Breast epithelium (tissue), 4 donors: ENCODE results near the gene PAK5. TPM values are rescaled to one million over a fixed set of nuclear protein-coding genes. Genes with fewer than 3 reads are reported as not detected.

Source experiments
- DNase-seq, 2 donors: peaks; one replicate each; pipeline ENCODE4 v3.0.0-alpha.2; 2019; ENCODE audit warnings: low spot score in 2 of 2
- H3K27ac ChIP-seq, 2 donors: fragments of 200-600 bp; sonication (generic) in 1 of 2; one replicate each; pipeline ENCODE4 v1.5.1; 2016 to 2019; ENCODE audit warnings: mild to moderate bottlenecking in 1 of 2
- H3K27me3 ChIP-seq, 2 donors: fragments of 200-600 bp; sonication (generic) in 1 of 2; one replicate each; pipeline versions ENCODE4 v1.5.1 to v1.6.0; 2017 to 2019; ENCODE audit warnings: control low read depth in 1 of 2, mild to moderate bottlenecking in 1 of 2
- H3K36me3 ChIP-seq: fragments of 200-600 bp; one replicate; pipeline ENCODE4 v1.5.1; 2019
- H3K4me1 ChIP-seq, 2 donors: fragments of 200-600 bp; sonication (generic); one replicate each; pipeline ENCODE4 v1.5.1; 2016 to 2019; ENCODE audit warnings: control low read depth in 1 of 2
- H3K4me3 ChIP-seq, 3 donors: fragments of 200-600 bp; sonication (generic); 1 replicate in 2 of 3; 2 replicates in 1 of 3; pipeline ENCODE4 v1.5.1; 2016 to 2019; ENCODE audit warnings: mild to moderate bottlenecking in 3 of 3, moderate library complexity in 2 of 3
- H3K9me3 ChIP-seq, 2 donors: fragments of 200-600 bp; sonication (generic) in 1 of 2; one replicate each; pipeline ENCODE4 v1.5.1; 2016 to 2019; ENCODE audit warnings: control low read depth in 1 of 2
- POLR2A ChIP-seq: fragments of 450-650 bp; IDR thresholded peaks from one replicate; pipeline ENCODE4 v1.6.1; 2016; ENCODE audit warnings: antibody characterized with exemption, mild to moderate bottlenecking, moderate library complexity
- POLR2AphosphoS5 ChIP-seq, 3 donors: sonication (generic); formaldehyde crosslinking; IDR thresholded peaks; one replicate each; pipeline ENCODE4 v1.6.1; 2017; ENCODE audit warnings: antibody characterized with exemption in 3 of 3
- intact Hi-C: fragments of 100-400 bp; cut with DNase I; formaldehyde crosslinking; loops from one replicate; pipeline ENCODE4 v1.15.1; 2023; ENCODE audit warnings: low total_unique reads
- total RNA-seq, 3 donors: library from RNA; depleted of rRNA; stranded (reverse); fragments of >200 nt; gene quantifications; one replicate each; pipeline ENCODE4 v1.1.0, GENCODE V29; 2016
- TF ChIP-seq, protein P1 (sequence below), 3 donors: fragments of 450-650 bp; IDR thresholded peaks; one replicate each; pipeline ENCODE4 v1.5.1; 2016 to 2017; ENCODE audit warnings: antibody characterized with exemption in 3 of 3, mild to moderate bottlenecking in 3 of 3, moderate library complexity in 3 of 3

Gene PAK5
- total RNA-seq, 3 donors from 2014 or later = 0.66 to 1.3 TPM; not detected in 1

DNA sequence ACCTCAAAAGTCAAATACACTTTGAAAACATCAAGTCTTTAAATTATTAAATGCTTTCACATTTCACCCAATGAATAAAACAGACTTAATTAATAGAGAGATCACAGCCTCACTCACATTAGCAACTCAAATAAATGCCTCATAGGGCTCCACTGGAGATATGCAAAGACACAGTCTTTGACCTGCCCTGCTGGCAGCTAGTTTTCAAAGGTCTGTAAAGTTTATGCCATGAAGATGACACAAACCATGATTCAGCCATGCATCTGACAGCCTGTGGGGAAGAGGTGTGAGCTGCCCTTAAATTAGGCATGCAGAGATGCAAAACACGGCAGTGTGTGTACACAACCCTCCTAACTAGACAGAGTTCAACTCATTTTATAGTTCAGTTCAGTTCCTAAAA lies 83.6 kb downstream of the PAK5 start:
- intact Hi-C loops = no loop called here
- DNase-seq = no peak
- no peaks in the 10 kb centered on the region for H3K27me3 ChIP-seq
- no peaks in the 10 kb centered on the region for H3K9me3 ChIP-seq
- H3K27ac ChIP-seq = no peak overlapping the region
- no peaks in the 10 kb centered on the region for H3K36me3 ChIP-seq
- TF ChIP-seq POLR2A (no peak), POLR2AphosphoS5 (IDR thresholded peaks at IDR 0.05) (no peak)
- TF ChIP-seq, protein P1, sequence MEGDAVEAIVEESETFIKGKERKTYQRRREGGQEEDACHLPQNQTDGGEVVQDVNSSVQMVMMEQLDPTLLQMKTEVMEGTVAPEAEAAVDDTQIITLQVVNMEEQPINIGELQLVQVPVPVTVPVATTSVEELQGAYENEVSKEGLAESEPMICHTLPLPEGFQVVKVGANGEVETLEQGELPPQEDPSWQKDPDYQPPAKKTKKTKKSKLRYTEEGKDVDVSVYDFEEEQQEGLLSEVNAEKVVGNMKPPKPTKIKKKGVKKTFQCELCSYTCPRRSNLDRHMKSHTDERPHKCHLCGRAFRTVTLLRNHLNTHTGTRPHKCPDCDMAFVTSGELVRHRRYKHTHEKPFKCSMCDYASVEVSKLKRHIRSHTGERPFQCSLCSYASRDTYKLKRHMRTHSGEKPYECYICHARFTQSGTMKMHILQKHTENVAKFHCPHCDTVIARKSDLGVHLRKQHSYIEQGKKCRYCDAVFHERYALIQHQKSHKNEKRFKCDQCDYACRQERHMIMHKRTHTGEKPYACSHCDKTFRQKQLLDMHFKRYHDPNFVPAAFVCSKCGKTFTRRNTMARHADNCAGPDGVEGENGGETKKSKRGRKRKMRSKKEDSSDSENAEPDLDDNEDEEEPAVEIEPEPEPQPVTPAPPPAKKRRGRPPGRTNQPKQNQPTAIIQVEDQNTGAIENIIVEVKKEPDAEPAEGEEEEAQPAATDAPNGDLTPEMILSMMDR (IDR thresholded peaks at IDR 0.05) = no peak
- H3K4me1 ChIP-seq = no peaks in the 10 kb centered on the region
- H3K4me3 ChIP-seq = no peak overlapping the region

DNA sequence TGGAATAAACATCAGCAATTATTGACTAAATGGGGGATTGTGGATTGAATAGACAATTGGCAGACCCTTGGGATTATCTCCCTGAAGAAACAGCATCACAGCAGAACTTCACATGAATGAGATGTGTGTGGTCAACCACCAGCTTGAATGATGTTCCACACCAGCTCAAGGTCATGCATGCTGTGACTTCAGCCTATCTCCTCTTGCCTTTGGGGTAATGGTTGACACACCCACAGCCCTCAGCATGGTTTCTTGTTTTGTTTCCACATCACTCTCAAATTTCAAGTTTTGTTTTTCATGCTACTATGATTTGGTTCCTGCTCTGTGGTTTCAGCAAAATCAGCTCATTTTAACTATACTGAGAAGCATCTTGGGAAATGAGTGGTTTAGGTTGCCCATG lies 94.3 kb downstream of the PAK5 start:
- TF ChIP-seq POLR2AphosphoS5 (IDR thresholded peaks at IDR 0.05) = no peak
- no peak for TF ChIP-seq POLR2A
- TF ChIP-seq, protein P1 (IDR thresholded peaks at IDR 0.05) = no peak
- no peaks in the 10 kb centered on the region for H3K9me3 ChIP-seq
- H3K27me3 ChIP-seq = no peaks in the 10 kb centered on the region
- intact Hi-C loops = no loop called here
- no peaks in the 10 kb centered on the region for H3K36me3 ChIP-seq
- H3K4me1 ChIP-seq = no peaks in the 10 kb centered on the region
- H3K27ac ChIP-seq = no peak overlapping the region
- DNase-seq = no peak
- no peak overlapping the region for H3K4me3 ChIP-seq

DNA sequence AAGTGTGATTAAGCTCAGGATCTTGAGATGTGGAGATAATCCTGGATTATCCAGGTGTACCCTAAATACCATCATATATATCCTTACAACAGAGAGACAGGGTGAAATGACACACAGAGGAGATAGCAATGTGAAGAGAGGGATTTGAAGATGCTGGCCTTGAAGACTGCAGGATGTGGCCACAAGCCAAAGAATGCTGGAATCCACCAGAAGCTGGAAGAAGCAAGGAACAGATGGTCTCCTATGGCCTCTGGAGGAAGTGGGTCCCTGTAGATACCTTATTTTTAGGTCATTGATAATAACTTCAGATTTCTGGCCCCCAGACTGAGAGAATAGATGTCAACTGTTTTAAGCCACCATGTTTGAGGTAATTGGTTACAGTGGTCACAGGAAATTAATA lies 95.0 kb downstream of the PAK5 start:
- Histone ChIP-seq H3K27ac (no peak overlapping the region), H3K36me3 (no peaks in the 10 kb centered on the region), H3K9me3 (no peaks in the 10 kb centered on the region), H3K27me3 (no peaks in the 10 kb centered on the region), H3K4me1 (no peaks in the 10 kb centered on the region), H3K4me3 (no peak overlapping the region)
- DNase-seq = no peak
- TF ChIP-seq, protein P1 (IDR thresholded peaks at IDR 0.05) = no peak
- intact Hi-C loops = no loop called here

DNA sequence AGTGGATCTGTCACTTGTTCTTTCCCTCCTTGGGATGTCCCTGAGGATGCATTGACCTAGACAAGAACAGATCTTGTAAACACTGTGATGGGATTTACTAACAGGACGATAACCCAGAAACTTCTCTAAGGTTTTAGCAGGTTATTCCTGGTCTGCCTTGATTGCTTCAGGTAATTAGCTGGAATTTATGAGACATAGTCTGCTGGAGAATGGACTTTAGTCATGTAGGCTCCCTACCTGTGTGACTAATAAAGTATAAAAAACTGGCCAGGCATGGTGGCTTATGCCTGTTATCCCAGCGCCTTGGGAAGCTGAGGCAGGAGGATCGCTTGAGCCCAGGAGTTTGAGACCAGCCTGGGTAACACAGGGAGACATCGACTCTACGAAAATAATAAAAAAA lies 96.1 kb downstream of the PAK5 start:
- DNase-seq = no peak
- no peak for TF ChIP-seq POLR2AphosphoS5 (IDR thresholded peaks at IDR 0.05)
- no peak for TF ChIP-seq POLR2A
- TF ChIP-seq, protein P1 (IDR thresholded peaks at IDR 0.05) = no peak
- Histone ChIP-seq H3K36me3 (no peaks in the 10 kb centered on the region), H3K4me1 (no peaks in the 10 kb centered on the region), H3K4me3 (no peak overlapping the region), H3K27me3 (no peaks in the 10 kb centered on the region), H3K9me3 (no peaks in the 10 kb centered on the region), H3K27ac (no peak overlapping the region)
- intact Hi-C loops = no loop called here

DNA sequence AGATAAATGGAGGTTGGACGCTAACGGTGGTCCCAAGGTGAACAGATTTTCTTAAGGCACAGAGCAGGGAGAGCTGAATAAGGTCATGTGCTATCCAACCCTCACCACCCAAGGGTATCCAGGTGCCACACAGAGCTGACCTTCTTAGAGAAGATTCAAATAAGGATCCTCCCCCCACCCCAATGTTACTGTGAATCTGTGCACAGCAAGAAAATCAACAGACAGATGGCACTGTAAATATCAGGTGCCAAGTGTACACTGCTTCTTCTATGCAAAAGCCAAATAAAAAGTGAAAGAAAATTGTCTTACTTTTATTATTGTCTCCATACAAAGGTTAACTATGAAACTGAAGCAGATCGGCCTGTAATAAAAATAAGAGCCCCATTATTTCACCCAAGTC lies 96.9 kb downstream of the PAK5 start:
- intact Hi-C loops = no loop called here
- peaks cover 0 to 4% of the 10 kb centered on the region in 2 donors for H3K9me3 ChIP-seq
- H3K4me1 ChIP-seq = no peaks in the 10 kb centered on the region
- TF ChIP-seq, protein P1 (IDR thresholded peaks at IDR 0.05) = no peak
- TF ChIP-seq POLR2AphosphoS5 (IDR thresholded peaks at IDR 0.05) (no peak), POLR2A (no peak)
- no peaks in the 10 kb centered on the region for H3K36me3 ChIP-seq
- H3K27ac ChIP-seq = no peak overlapping the region
- H3K27me3 ChIP-seq = no peaks in the 10 kb centered on the region
- no peak overlapping the region for H3K4me3 ChIP-seq
- DNase-seq = no peak
